Measurements from ENCODE around the gene RMI2.
A peak's percentile ranks its signal among the peaks of the same experiment; 100 is the strongest.
"Not testable (repeated sequence)": the region's sequence is repeated elsewhere in the genome, so short reads cannot be mapped to it uniquely, and the experiment has no call there.

The RMI2 gene

GRCh38 chr16:11367483-11367906, 22.2 kb downstream of the RMI2 start:
- ChIA-PET CTCF (no interaction called here), POLR2A (no interaction called here)
- DNase-seq (ENCODE audit: extremely low spot score): no peak
- TF ChIP-seq LEF1 (IDR thresholded peaks at IDR 0.05; ENCODE audit: borderline replicate concordance) (no peak), ZNF384 (IDR thresholded peaks at IDR 0.05) (no peak), FOXA1 (IDR thresholded peaks at IDR 0.05) (no peak), PKNOX1 (IDR thresholded peaks at IDR 0.05) (no peak), NFRKB (IDR thresholded peaks at IDR 0.05) (no peak), FOXM1 (IDR thresholded peaks at IDR 0.05; ENCODE audit: borderline replicate concordance) (no peak), CTBP1 (IDR thresholded peaks at IDR 0.05; ENCODE audit: borderline replicate concordance) (no peak), TARDBP (IDR thresholded peaks at IDR 0.05) (no peak), SP1 (IDR thresholded peaks at IDR 0.05) (no peak), SUZ12 (IDR thresholded peaks at IDR 0.05) (no peak), HDGF (IDR thresholded peaks at IDR 0.05; ENCODE audit: borderline replicate concordance) (no peak)

GRCh38 chr16:11370084-11370931, 25.0 kb downstream of the RMI2 start:
- no peak for TF ChIP-seq FOXA1 (IDR thresholded peaks at IDR 0.05)
- no peak for TF ChIP-seq SUZ12 (IDR thresholded peaks at IDR 0.05)
- no peak for TF ChIP-seq ZNF384 (IDR thresholded peaks at IDR 0.05)
- no peak for TF ChIP-seq SP1 (IDR thresholded peaks at IDR 0.05)
- TF ChIP-seq HDGF (IDR thresholded peaks at IDR 0.05; ENCODE audit: borderline replicate concordance): no peak
- no peak for TF ChIP-seq FOXM1 (IDR thresholded peaks at IDR 0.05; ENCODE audit: borderline replicate concordance)
- ChIA-PET POLR2A (interaction anchor here (1.5 kb wide), 1 partner anchor 12 kb away, joined by 5 read pairs; no protein-coding TSS in a partner anchor), CTCF (no interaction called here)
- DNase-seq (ENCODE audit: extremely low spot score): no peak

GRCh38 chr16:11370932-11371279, 25.6 kb downstream of the RMI2 start:
- DNase-seq (ENCODE audit: extremely low spot score); CTCF ChIA-PET: not testable (repeated sequence)
- POLR2A ChIA-PET: interaction anchor here (1.5 kb wide), 1 partner anchor 13 kb away, joined by 5 read pairs; no protein-coding TSS in a partner anchor

- DNase-seq (ENCODE audit: extremely low spot score): peak; percentile 4
- TF ChIP-seq LEF1 (IDR thresholded peaks at IDR 0.05; ENCODE audit: borderline replicate concordance) (no peak), FOXM1 (IDR thresholded peaks at IDR 0.05; ENCODE audit: borderline replicate concordance) (no peak), SUZ12 (IDR thresholded peaks at IDR 0.05) (no peak), PKNOX1 (IDR thresholded peaks at IDR 0.05) (no peak)
- POLR2A ChIA-PET: interaction anchor here (1.5 kb wide), 2 partner anchors 14 to 116 kb away, joined by 5 to 6 read pairs; partner anchors contain the start of gene SOCS1
- CTCF ChIA-PET: interaction anchor here (0.7 to 1.4 kb wide), 14 partner anchors 9 to 415 kb away, joined by 3 to 7 read pairs (median 4); no protein-coding TSS in a partner anchor
Measured at GRCh38 chr16:11372073-11372828, 27.0 kb downstream of the RMI2 start.

- TF ChIP-seq L3MBTL2 (conservative IDR thresholded peaks at IDR 0.05) (0 out of 2 replicates have a peak, but pooled peaks have one; percentile 13), NFRKB (IDR thresholded peaks at IDR 0.05) (no peak)
- DNase-seq (ENCODE audit: extremely low spot score): peak; percentile 4
- ChIA-PET CTCF (interaction anchor here (0.6 to 1.4 kb wide), 5 partner anchors 8 to 40 kb away, joined by 3 to 7 read pairs (median 5); no protein-coding TSS in a partner anchor), POLR2A (interaction anchor here (1.5 kb wide), 1 partner anchor 117 kb away, joined by 6 read pairs; the partner anchor contains the start of gene SOCS1)
Measured at GRCh38 chr16:11372829-11373306, 27.6 kb downstream of the RMI2 start.

GRCh38 chr16:11374255-11374654, 29.0 kb downstream of the RMI2 start:
- ChIA-PET CTCF (no interaction called here), POLR2A (no interaction called here)
- TF ChIP-seq FOXM1 (IDR thresholded peaks at IDR 0.05; ENCODE audit: borderline replicate concordance) (no peak), L3MBTL2 (conservative IDR thresholded peaks at IDR 0.05) (no peak), FOXK2 (IDR thresholded peaks at IDR 0.05) (no peak), SUZ12 (IDR thresholded peaks at IDR 0.05) (no peak), NFRKB (IDR thresholded peaks at IDR 0.05) (no peak), TARDBP (IDR thresholded peaks at IDR 0.05) (no peak), ZNF384 (IDR thresholded peaks at IDR 0.05) (no peak), ELF4 (IDR thresholded peaks at IDR 0.05) (no peak), FOXA1 (IDR thresholded peaks at IDR 0.05) (no peak), ARNT (IDR thresholded peaks at IDR 0.05) (no peak), LEF1 (IDR thresholded peaks at IDR 0.05; ENCODE audit: borderline replicate concordance) (no peak), BHLHE40 (IDR thresholded peaks at IDR 0.05; ENCODE audit: borderline replicate concordance) (no peak), CTBP1 (IDR thresholded peaks at IDR 0.05; ENCODE audit: borderline replicate concordance) (no peak), HDGF (IDR thresholded peaks at IDR 0.05; ENCODE audit: borderline replicate concordance) (no peak), SP1 (IDR thresholded peaks at IDR 0.05) (no peak), PKNOX1 (IDR thresholded peaks at IDR 0.05) (no peak)
- DNase-seq (ENCODE audit: extremely low spot score): peak; percentile 2

Measured in HEK293T (cell line).